GM19239 (cell line): Measurements from ENCODE around the gene CACNA1I.

Experiments
- DNase-seq: peaks from one replicate; pipeline ENCODE4 v3.0.0; 2011; ENCODE audit warnings: low spot score; ENCODE audit not compliant: insufficient read length
- FAIRE-seq: peaks from 2 replicates; lab custom pipeline; 2011; peaks lifted over from hg19 to GRCh38; lab: Jason Lieb, UNC

The CACNA1I gene

DNA sequence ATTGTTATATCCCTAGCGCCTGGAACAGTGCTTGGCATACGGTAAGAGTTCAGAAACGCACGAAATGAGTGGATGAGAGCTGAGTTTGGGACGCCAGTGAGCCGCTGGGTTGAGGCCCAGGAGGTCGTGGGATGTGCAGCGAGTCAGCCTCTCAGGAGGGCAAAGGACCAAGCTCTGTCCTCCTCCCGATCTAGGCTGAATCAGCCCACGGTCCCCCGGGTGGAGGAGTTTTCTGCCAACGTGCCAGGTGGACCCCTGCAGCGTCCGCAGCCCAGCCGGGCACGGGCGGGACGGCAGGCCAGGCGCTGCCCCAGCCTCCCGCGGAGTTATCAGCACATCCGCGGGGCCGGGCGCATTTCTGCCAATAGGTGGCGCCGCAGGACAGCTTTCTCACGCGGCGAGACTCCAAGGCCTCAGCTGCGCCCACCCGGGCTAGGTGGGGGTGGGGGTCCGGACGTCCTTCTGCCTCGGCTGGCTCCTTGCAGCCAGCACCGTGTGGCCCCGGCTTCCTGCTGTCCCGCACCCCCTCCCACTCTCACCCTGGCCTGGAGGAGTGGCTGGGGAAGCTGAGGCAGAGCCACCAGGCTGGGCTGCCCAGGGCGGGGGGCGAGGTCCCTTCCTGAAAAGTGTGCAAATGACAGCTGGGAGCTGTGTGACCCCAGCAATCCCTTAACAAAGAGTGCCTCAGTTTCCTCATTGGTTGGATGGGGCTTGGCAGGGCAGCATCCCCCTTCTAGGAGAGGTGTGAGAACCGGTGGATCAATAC is 35.8 kb upstream of the CACNA1I start:
- FAIRE-seq (peak; percentile 57), DNase-seq (peak; percentile 82)

DNA sequence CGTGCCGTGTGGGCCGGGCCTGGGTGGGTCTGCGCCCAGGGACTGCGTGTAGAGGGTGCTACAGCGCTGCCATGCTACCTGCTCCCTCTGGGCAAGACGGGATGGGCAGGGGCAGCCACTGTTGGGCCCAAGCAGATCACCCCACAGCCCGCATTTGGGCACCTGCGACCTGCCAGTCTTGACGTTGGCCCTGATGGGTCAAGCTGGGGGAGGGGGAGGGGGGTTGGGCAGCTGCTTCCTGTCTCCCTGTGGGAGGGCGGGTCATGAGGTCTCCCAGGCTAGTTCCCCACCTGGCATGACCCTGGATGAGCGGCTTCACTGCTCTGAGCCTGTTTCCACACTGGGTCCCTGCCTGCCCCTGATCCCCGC is 35.2 kb upstream of the CACNA1I start:
- DNase-seq, result no peak
- no peak for FAIRE-seq

DNA sequence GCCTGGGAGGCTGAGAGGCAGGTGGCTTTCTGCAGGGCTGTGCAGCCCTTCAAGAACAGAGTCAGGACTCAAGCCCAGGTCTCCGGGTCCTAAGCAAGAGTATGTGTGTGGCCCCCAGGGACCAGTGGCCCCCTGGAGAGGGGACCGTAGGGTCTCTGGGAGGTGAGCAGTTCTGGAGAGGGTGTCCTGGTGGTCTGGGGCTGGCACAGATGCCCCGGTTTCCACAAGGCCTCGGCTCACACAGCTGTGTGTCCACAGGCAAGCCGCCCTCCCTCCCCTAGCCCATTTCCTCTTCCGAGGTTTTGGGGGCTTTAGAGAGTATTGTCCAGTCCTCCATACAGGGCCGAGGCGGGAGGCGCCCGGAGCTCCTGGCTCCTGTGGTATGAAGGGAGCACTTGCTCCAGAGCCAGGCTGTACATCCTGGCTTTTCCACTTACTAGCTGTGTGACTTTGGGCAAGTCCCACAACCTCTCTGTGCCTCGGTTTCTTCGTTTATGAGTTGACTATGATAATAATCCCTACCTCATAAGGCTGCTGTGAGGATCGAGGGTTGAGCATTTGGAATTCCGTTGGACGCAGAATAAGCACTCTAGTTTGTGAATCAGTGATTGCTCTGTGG is 34.6 kb upstream of the CACNA1I start:
- no peak for DNase-seq
- FAIRE-seq, result no peak

DNA sequence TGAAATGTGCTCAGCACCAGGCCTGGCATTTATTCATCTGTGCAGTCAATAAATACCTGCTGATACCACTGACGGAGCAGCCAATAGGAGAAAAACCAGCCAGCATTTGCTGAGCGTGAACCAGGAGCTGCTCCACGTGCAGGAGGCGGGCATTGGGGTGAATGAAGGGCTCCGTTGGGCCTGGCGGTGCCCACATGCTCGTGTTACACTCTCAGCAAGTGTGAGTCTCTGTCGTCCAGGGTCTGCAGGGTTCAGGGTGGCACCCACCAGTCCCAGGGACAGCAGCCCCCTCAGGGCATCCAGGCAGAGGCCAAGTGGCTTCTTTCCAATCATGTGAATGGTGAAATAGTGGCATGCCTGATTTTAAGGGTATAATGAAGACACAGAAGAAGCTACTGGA is 33.8 kb upstream of the CACNA1I start:
- FAIRE-seq, result no peak

DNA sequence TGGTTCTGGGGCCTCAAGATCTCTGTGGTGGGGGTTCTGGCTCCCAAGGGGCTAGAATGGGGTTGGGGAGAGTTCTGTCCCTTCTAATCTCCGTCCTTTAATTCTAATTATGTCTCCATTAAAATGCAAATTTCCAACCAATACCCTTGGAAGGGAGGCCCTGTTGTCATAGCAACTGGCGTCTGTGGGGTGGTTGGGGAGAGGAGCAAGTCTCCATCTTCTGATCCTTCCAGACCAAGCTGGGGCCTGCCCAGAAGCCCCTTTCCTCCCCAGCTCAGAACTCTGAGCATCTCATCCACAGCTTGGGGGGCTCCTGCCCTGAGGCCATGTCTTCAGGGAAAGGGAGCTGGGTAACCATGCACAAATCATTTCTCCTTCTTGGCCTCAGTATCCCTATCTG is 32.6 kb upstream of the CACNA1I start:
- DNase-seq (no peak), FAIRE-seq (no peak)

More for the DNA sequence above, 33.8 kb upstream of the CACNA1I start:
- no peak for DNase-seq

DNA sequence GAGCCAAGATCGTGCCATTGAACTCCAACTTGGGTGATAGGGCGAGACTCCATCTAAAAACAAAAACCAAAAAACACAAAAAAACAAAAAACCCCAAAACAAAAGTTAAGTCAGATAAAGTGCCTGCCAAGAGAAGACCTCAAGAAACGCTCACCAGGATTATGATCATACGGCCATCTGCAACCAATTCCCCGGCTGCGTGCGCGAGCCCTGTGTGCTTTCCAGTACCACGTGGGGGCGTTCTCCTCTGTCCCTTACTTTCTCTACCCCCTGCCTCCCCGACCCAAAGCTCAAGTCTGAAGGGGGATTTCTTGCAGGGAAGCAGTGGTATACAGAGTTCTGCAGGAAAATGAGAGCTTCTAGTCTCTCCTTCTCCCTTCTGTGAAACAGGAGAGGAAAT is 27.5 kb upstream of the CACNA1I start:
- DNase-seq (no peak), FAIRE-seq (no peak)

DNA sequence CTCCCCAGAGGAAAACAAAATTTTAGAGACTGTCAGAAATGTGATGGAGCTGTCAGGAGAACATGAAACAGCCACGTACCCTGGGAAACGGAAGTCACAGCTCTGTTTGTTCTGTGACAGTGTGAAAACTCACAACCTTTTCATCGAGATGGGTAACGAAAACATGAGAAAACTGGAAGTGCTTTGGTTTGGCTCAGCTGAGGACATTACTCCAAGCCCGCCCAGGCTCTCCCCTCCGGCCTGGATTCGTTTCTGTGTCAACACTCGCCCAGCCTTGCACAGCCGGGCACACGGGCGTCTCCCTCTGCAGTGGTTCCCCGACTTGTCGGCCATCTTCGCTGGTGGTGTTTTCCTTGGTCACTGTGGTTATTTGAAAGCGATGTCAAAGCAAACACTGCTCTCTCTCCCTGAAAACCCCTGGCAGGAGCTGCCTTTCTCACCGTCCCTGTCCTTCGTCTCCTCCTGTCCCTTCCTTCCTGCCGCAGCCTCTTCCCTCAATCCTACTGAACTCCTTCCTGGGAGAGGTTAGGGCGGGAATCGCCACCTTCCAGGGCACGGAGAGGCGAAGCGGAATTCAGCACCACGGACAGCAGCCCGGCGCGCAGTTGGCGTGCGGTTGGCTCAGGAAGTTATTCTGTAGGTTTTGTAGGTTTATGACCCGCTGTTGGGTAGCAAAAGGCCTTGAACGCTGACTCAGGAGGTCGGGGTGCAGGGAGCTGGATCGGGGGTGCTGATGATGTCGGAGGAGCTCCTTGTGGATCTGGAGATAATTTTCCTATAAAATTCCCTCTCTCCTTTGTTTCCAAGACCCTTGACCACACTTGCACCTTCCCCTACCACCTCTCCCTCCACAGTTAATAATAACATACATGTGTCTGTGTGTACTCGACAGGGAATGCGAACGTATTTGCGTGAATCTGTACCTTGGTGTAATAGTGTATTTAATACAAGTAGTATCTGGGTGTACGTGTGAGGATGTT is 24.9 kb upstream of the CACNA1I start:
- DNase-seq, result no peak
- no peak for FAIRE-seq

DNA sequence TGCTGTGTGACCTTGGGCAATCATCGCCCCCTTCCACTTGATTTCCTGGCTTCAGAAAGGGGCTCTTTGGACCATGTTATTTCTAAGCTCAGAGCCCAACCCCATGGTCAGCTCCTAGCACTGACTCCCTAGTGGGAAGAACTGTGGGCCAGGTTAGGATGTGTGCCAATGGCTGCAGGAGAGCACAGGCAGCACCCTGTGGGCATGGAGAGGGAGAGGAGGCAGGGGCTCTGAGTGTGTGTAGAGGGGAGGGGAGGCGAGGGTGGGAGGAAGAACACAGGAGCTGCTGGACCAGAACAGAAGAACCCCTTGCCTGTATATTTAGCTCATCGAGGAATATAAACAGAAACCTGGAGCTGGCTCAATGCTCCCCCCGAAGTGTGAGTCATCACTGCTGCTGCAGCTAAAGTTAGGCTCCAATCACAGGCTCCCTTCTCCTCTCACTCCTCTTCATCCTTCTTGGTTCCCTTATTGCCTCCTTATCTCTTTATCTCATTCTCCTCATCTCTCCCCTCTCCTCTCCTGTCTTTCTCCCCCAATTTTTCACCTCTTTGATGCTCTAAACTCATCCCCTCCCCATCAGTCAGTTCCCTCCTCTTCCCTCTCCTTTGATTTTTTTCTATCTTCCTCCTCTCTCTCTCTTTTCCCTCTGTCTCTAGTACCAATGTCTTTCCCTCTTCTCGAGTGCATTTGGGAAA is 23.5 kb upstream of the CACNA1I start:
- DNase-seq (no peak), FAIRE-seq (no peak)

DNA sequence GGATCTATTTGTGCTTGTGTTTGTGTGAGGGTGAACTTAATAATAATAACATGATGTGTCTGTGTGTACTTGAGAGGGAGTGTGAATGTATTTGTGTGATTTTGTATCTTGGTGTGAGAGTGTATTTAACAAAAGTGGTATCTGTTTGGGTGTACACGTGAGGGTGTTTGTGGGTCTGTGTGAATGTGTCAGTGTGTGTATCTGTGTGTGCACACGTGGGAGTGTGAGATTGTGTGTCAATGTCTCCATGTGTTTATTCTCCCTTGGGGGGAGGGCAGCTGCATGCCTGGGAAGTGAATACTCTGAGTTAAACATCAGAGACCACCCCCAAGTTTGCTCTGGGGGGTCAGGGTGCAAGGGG is 23.0 kb upstream of the CACNA1I start:
- FAIRE-seq (no peak), DNase-seq (no peak)

DNA sequence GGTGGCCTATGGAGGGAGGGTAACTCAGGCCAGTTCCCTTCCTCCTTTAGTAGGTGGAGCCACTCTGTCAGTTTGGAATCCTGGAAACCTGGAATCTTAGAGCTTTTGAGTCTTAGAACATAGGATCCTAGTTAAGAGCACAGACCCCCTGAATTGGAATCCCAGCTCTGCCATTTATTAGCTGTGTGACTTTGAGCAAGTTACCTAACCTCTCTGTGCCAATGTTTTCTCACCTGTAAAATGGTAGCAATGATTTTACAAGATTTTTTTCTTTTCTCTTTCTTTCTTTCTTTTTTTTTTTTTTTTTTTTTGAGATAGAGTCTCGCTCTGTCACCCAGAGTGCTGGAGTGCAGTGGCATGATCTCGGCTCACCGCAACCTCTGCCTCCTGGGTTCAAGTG is 17.1 kb upstream of the CACNA1I start:
- DNase-seq, result no peak
- FAIRE-seq, result no peak

DNA sequence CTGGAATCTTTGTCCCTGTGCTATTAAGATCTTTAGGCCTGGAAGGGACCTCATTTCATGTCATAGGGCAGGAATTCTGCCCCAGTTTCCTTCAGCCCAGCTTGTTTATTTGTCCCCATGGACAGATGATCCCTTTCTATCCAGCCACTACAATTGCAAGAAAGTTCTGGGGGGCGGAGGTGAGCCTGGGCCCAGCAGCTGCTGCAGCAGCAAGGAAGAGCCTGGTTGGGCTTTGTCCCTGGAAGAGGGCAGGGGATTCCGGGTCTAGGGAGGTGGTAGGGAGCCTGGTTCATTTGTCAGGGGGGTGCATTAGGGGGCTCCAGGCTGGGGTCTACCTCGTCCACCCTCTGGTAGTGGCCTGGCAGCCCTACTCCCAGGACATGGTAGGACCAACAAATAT is 16.4 kb upstream of the CACNA1I start:
- FAIRE-seq (no peak), DNase-seq (no peak)

DNA sequence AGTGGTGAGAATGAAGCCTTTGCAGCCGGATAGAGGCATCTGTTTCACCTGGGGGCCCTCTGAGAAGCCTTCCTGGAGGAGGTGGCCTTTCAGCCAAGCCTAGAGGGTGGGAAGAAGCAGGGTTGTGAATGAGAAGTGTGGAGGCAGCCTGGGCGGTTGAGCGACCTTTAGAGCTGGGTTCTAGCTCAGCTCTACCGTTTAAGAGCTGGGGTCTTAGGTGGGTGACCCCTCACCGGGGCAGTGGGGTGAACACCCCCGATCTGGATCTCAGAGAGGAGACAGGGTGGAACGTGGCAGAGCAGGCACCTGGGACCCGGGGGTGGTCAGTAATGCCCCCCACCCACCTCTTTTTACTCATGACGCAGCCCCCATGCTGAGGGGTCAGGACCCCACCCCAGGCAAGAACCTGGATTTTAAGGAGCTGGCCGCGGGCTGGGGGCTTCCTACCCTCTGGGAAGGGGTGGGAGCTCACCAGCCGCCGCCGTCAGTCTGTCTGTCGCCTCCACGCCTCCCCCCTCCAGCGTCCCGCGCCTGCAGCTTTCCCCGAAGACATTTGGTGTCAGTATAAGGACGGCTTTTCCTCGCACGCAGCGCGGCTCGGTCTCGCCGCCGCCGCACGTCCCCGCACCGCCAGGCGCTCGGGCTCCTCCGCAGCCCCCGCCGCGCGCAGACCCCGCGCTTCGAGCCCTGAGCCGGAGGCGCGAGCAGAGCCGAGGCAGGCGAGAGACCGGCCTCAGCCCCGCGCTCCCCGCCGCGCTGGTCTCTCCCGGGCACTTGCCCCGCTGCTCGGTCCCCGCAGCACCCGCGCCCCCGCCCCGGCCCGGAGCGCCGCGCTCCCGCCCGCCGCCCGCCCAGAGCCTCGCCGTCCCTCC is 13.3 kb upstream of the CACNA1I start:
- no peak for FAIRE-seq
- DNase-seq, result no peak

DNA sequence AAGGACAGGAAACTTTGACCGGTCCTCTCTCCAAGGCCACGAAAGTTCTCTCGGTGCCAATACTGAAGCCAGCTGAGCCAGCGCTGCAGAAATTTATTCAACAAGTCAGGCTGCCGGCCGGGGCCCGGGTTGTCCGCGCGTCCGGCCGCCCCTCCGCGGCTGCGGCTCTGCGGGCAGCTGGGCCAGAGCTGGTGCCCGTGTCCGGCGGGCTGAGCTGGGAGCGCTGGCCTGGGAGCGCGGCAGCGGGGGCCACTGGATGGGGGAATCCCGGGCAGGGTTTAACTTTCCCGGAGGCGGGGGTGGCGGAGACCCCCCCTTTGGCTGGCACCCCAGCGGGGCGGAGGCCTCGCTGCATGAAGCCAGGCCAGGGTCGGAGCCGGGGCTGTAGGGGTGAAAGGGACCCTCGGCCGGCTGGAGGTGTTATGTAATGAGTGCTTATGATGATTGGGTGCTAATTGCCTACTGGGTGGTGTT is 12.3 kb upstream of the CACNA1I start:
- FAIRE-seq, result no peak
- no peak for DNase-seq

DNA sequence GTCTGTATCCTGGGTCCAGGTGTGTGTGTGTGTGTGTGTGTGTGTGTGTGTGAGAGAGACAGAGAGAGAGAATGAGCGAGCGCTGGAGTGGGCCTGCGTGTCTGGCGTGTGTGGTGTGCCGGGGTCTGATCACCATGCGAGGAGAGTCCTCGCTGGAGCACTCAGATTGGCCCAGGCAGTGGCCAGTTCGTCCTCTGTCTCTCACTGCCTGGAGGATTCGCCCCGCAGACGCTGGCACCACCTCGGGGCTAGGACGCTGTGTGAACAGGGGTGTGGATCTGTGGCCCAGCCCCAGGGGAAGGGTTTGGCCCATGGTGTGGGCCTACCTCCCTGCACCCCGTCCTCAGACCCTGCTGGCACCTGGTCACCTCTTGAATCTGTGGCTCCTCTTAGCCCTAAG is 11.6 kb upstream of the CACNA1I start:
- FAIRE-seq (no peak), DNase-seq (no peak)

DNA sequence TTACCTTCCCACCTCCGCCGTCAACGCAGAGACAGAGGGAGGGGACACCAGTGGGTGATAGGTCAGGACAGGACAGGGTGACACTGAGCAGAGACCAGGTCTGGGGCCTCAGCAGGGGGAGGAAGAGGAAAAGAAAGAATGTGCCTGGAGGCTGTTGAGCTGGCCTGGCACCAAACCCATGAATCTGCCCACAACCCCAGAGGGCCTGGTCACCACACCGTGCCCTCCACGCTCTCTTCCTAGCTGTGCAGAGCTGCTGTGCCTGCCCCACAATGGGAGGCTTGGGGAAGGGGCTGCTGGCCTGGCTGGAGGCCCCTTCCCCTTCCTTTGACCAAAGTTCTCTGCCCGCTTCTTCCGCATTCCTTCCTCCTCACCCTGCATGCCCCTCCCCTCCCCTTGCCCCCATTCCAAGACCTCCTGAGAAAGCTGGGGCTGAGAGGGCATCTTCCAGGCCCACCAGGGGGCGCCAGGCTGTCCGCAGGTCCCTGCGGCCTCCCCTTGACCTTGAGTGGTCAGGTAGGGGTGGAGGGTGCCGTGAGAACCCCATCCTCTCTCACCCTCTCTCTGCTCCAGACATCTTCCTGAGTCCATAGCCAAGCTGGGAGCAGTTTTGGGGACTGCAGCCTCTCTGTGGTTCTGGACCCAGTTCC is 11.0 kb upstream of the CACNA1I start:
- DNase-seq, result no peak
- no peak for FAIRE-seq

DNA sequence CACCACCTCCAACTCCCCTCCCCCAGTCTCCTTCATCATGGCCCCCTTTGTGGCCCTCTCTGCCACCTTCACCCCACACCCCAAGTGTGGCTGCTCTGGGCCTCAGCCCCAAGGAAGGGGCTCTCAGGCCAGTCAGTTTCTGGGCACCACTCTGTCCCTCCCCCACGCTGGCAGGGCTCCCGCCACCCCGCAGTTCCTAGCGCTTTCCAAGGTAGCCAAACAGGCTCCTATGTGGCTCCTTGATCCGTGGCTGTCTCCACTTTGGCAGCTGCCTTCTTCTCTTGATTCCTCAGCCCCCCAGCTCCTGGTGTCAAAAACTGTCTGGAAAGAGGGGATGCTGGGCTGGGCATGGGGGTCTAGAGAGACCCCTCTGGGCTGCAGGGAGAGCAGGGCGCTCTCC is 10.4 kb upstream of the CACNA1I start:
- no peak for FAIRE-seq
- DNase-seq, result no peak

DNA sequence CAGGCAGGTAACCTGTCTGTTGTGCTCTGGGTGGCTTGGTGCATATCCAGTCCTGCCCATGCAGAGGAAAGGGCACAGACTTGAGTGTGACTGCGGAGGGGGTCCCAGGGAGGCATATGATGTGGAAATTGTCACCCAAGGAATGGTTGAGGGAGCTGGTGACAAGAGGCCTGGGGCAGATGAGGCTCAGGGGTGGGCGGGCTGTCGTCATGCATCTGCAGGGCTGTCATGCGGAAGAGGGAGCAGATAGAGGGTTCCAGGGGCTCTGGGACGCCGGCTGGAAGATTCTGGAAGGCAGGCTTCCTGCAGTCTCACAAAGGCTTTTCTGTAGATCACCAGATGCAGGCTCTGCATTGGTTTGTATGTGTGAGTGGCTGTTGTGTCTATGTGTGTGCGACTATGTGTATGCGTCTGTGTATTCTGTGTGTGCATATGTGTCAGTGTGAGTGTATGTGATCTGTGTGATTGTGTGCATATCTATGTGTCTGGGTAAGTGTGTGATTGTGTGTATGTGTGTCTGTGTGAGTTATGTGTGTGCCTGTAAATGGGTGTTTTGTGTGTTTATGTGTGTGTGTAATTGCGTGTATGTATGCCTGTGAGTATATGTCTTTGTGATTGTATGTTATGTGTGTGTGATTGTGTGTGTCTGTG is 7.6 kb upstream of the CACNA1I start:
- FAIRE-seq (no peak), DNase-seq (no peak)
